Stimulated activated CD8-positive, alpha-beta memory T cell treated with anti-CD3 and anti-CD28 coated beads, Interleukin-15, amount 100 ng/mL, for 48 hours (primary cell): Measurements from ENCODE around the gene L3MBTL1.
"Not testable (repeated sequence)": the region's sequence is repeated elsewhere in the genome, so short reads cannot be mapped to it uniquely, and the experiment has no call there.

Experiments
- DNase-seq, 2 donors: peaks; one replicate each; pipeline ENCODE4 v3.0.0-alpha.2; 2020; ENCODE audit warnings: low read depth in 2 of 2

Gene L3MBTL1

GRCh38 chr20:43559147-43559987 lies 51.9 kb downstream of the L3MBTL1 start:
- DNase-seq = no peak

DNA sequence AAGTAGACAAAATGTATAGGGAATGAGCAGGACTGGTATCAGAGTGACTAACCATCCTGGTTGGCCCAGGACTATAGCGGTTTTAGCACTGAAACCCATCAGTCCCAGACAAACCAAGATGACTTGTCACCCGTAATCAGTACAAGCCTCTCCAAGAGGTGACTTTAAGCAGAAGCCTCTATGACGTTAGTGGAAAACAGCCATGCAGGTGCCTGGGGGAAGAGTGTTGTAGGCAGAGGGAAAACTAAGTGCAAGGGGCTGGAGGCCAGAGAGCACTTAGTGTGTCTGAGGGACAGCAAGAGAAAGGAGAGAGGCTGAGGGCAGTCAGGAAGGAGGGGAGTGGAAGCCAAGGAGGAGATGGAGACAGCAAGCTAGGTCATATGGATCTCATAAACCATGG lies 53.5 kb downstream of the L3MBTL1 start:
- DNase-seq = no peak

DNA sequence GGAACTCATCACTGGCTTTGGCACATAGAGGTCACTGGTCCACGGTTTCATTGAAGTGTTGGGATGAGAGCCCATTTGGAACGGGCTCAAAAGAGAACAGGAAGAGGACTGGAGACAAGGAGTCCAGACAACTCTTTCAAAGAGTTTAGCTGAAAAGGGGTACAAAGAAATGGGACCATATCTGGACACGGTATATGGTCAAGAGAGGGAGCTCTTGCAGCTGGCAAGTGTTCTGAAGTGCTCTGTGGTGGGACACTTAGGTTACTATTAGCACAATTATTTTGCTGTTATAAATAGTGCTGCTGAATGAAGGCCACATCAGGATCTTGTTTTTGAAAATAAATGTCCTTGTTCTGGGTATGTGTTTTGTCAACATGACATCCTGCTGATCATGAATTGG lies 55.9 kb downstream of the L3MBTL1 start:
- DNase-seq = no peak

GRCh38 chr20:43563991-43564390 lies 56.5 kb downstream of the L3MBTL1 start:
- DNase-seq = no peak

GRCh38 chr20:43564455-43564854 lies 57.0 kb downstream of the L3MBTL1 start:
- DNase-seq = no peak

- DNase-seq = no peak
These were observed 57.7 kb downstream of the L3MBTL1 start for GRCh38 chr20:43564993-43565757.

DNA sequence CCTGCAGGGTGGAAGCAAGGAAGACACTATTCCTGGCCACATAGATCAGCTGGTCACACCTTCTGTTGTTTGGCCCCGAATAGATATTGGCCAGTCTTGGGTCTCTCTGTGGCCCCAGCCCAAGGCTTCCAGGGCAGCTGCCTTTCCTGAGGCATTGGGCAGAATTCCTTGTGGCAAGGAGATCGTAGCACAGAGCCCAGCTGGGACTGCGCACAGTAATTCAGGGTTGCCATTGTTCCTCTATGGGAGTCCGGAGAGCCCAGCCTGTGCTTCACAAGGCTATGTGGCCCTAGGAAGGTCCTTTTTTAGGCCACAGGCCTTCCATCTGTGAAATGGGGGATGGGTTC lies 58.2 kb downstream of the L3MBTL1 start:
- no peak for DNase-seq

- no peak for DNase-seq
These were observed 60.0 kb downstream of the L3MBTL1 start for GRCh38 chr20:43567477-43567876.

DNA sequence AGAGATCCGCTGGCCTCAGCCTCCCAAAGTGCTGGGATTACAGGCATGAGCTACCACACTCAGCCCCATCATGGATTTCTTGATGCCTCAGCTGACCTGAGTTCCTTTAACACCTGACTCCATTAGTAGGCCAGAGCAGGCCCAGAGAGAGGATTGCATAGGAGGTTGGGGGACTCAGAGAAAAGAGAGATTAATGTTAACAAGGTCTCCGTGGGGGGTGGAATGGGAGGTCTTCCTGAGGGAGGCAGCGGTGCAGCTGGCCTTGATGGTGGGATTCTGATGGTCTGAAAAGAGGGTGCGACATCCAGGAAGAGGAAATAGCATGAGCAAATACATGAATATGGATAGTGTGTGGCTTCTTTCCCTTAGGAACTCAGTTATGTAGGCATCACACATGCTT lies 61.2 kb downstream of the L3MBTL1 start:
- DNase-seq = no peak

- no peak for DNase-seq
These were observed 61.8 kb downstream of the L3MBTL1 start for GRCh38 chr20:43569282-43569681.

DNA sequence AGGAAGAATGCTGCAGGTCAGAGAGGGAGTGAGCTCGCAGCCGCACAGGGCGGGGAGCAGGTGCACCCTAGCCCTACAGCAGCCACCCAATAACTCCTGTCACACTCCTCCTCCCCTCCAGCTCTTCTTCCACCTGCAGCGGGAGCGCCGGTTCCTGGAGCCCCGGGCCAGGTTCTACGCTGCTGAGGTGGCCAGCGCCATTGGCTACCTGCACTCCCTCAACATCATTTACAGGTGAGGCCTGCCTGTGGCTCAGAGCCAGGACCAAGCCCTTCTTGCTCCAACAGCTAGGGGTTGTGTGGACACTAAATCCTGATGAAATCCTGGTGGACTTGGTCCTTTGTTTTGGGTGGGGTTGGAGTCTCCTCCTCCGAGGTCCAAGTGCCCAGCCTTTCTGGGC lies 63.0 kb downstream of the L3MBTL1 start:
- DNase-seq = no peak

- no peak for DNase-seq
These were observed 63.8 kb downstream of the L3MBTL1 start for GRCh38 chr20:43571310-43571709.

DNA sequence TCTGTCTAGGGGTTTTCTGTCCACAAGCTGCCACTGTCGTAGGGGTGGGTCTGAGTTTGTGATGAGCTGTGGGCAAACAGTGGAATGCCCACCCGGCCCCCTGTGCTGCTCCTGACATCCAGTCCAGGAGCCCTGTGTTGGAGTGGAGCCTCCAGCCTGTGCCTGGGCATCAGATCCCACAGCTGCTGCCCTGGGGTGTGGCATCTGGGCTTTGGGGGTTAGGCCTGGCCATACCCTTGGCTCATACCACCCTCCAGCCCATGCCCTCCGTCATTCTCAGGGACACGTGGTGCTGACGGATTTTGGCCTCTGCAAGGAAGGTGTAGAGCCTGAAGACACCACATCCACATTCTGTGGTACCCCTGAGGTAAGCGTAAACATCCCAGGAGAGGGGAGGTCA lies 64.3 kb downstream of the L3MBTL1 start:
- no peak for DNase-seq

DNA sequence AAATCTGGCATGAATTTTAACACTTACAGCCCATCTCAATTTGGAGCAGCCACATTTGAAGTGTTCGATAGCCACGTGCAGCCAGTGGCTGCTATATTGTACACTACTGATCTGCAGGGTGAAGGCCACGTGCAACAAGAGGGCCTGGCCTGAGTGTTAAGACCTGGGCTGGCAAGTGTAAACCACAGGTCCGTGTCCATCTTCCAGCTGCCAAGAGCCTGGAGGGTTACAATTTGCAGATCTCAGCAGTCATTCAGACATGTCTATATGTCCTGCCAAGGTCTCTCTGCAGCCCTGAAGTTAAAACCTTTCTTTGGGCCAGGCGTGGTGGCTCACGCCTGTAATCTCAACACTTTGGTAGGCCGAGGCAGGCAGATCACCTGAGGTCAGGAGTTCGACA lies 65.4 kb downstream of the L3MBTL1 start:
- DNase-seq = no peak

DNA sequence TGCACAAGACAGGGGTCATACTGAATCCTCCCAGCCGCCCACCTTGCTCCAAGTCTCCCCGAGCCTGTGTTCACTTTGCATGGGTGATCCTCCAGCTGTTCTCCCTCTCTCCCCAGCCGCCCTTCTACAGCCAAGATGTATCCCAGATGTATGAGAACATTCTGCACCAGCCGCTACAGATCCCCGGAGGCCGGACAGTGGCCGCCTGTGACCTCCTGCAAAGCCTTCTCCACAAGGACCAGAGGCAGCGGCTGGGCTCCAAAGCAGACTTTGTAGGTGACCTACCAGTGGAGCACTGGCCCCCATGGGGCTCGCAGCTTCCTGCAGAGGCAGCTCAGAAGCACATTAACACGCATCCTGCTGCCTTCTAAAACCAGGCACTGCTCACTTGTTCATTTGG lies 68.6 kb downstream of the L3MBTL1 start:
- no peak for DNase-seq

DNA sequence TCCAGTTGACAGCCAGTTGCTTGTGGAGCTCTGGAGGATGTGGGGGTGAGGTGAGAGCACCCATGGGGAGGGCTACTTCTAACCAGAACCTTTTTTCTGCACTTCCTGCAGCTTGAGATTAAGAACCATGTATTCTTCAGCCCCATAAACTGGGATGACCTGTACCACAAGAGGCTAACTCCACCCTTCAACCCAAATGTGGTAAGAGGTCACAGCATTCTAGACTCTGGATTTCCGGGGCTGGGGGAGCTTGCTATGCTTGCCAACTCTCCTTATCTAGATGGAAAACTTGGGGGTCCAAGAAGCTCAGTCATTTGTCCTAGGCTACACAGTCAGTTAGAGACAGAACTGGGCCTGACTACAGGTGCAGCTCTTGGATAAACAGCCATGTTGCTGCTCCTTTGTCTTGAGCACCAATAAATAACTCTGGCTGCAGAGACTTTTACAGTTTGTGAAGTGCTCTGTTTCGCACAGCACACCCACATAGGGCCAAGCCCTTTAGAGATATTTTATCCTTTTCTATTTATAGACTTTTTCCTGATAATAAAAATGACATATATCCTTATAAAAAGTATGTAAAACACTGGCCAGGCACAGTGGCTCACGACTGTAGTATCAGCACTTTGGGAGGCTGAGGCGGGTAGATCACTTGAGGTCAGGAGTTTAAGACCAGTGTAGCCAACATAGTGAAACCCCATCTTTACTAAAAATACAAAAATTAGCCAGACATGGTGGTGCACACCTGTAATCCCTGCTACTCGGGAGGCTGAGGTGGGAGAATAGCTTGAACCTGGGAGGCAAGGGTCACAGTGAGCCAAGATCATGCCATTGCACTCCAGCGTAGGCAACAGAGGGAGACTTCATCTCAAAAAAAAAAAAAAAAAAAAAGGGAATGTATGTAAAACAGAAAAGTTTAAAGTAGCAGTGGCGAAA lies 72.6 kb downstream of the L3MBTL1 start:
- DNase-seq = no peak

GRCh38 chr20:43583133-43583864 lies 75.8 kb downstream of the L3MBTL1 start:
- no peak for DNase-seq

GRCh38 chr20:43583982-43584432 lies 76.5 kb downstream of the L3MBTL1 start:
- DNase-seq = no peak

GRCh38 chr20:43584448-43585136 lies 77.1 kb downstream of the L3MBTL1 start:
- DNase-seq = no peak

- no peak for DNase-seq
These were observed 79.1 kb downstream of the L3MBTL1 start for GRCh38 chr20:43586641-43587040.

DNA sequence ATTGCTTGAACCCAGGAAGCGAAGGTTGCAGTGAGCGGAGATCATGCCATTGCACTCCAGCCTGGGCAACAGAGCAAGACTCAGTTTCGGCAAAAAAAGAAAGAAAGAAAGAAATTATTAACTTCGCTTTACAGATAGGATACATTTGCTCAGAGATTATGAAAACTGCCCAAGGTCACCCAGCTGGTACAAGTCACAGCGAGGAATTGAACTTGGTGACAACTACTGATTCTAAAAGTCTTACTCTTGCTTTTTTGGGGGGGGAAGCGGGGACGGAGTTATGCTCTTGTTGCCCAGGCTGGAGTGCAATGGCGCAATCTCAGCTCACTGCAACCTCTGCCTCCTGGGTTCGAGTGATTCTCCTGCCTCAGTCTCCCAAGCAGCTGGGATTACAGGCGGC lies 81.0 kb downstream of the L3MBTL1 start:
- DNase-seq = not testable (repeated sequence)
